ENCODE data around the gene PHF19. TPM values are rescaled to one million over a fixed set of nuclear protein-coding genes. Genes with fewer than 3 reads are reported as not detected.

Gene PHF19
- total RNA-seq, 4 donors from 2014 or later = 7.2 to 76.7 (median 20.6) TPM

- no peak for DNase-seq
These were observed 47.3 kb downstream of the PHF19 start for GRCh38 chr9:120829650-120830049.

DNA sequence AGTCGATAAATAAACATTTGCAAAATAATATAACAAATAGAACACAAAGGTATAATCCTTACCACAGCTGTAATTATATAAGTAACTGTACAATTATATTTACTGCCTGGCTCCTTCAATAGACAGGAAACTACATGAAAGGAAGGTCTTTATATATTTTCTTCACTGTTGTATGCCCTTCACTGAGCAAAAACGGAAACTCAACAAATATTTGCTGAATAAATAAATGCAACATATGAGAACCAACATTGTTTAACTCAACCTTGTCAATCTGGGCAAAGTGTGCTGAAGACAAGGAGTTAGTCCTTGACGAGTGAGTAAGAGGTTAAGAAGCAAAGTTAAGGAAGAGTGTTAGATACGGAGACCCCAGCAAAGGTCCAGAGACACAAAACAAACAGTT is 56.9 kb downstream of the PHF19 start:
- Histone ChIP-seq H3K36me3 (peaks cover 0 to 70% (median 0%) of the 10 kb centered on the region in 3 donors), H3K4me3 (no peak overlapping the region), H3K4me1 (no peaks in the 10 kb centered on the region), H3K27ac (no peak overlapping the region), H3K9me3 (no peaks in the 10 kb centered on the region), H3K27me3 (no peaks in the 10 kb centered on the region)
- TF ChIP-seq, protein P1, sequence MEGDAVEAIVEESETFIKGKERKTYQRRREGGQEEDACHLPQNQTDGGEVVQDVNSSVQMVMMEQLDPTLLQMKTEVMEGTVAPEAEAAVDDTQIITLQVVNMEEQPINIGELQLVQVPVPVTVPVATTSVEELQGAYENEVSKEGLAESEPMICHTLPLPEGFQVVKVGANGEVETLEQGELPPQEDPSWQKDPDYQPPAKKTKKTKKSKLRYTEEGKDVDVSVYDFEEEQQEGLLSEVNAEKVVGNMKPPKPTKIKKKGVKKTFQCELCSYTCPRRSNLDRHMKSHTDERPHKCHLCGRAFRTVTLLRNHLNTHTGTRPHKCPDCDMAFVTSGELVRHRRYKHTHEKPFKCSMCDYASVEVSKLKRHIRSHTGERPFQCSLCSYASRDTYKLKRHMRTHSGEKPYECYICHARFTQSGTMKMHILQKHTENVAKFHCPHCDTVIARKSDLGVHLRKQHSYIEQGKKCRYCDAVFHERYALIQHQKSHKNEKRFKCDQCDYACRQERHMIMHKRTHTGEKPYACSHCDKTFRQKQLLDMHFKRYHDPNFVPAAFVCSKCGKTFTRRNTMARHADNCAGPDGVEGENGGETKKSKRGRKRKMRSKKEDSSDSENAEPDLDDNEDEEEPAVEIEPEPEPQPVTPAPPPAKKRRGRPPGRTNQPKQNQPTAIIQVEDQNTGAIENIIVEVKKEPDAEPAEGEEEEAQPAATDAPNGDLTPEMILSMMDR (IDR thresholded peaks at IDR 0.05) = no peak
- TF ChIP-seq POLR2A (IDR thresholded peaks at IDR 0.05) = no peak
- no peak for DNase-seq

More at GRCh38 chr9:120829650-120830049, 47.3 kb downstream of the PHF19 start:
- Histone ChIP-seq H3K9me3 (no peaks in the 10 kb centered on the region), H3K27me3 (no peaks in the 10 kb centered on the region), H3K27ac (no peak overlapping the region), H3K36me3 (peaks cover 0 to 79% (median 0%) of the 10 kb centered on the region in 3 donors), H3K4me3 (no peak overlapping the region), H3K4me1 (no peaks in the 10 kb centered on the region)
- TF ChIP-seq POLR2A (IDR thresholded peaks at IDR 0.05) = no peak
- TF ChIP-seq, protein P1 (IDR thresholded peaks at IDR 0.05) = no peak

DNA sequence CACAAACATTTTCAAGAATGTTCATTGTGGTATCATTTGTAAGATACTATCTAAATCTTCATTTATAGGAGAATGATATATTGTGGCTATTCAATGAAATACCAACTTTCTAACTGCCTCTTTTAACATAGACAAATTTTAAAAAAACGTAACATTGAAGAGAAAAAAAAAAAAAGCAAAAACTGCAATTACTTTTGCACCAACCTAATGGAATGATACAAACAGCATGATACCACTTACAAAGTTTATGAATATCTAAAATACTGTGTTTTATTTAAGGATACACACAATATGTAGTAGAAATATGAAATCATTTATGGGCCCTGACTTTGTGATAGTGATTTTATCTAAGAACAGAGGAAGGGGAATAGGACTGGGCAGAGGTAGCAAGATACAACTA is 58.4 kb downstream of the PHF19 start:
- H3K36me3 ChIP-seq = peaks cover 0 to 55% (median 0%) of the 10 kb centered on the region in 3 donors
- TF ChIP-seq, protein P1 (IDR thresholded peaks at IDR 0.05) = no peak
- no peak for TF ChIP-seq POLR2A (IDR thresholded peaks at IDR 0.05)
- H3K9me3 ChIP-seq = no peaks in the 10 kb centered on the region

GRCh38 chr9:120815075-120815474 is 61.9 kb downstream of the PHF19 start:
- DNase-seq = no peak
- Histone ChIP-seq H3K9me3 (no peaks in the 10 kb centered on the region), H3K4me3 (no peak overlapping the region), H3K4me1 (no peaks in the 10 kb centered on the region), H3K36me3 (peaks cover 0 to 28% (median 0%) of the 10 kb centered on the region in 3 donors), H3K27ac (no peak overlapping the region), H3K27me3 (no peaks in the 10 kb centered on the region)
- TF ChIP-seq POLR2A (IDR thresholded peaks at IDR 0.05) = no peak
- TF ChIP-seq, protein P1 (IDR thresholded peaks at IDR 0.05) = no peak

More for the DNA sequence above, 58.4 kb downstream of the PHF19 start:
- H3K27me3 ChIP-seq = no peaks in the 10 kb centered on the region
- DNase-seq = no peak
- H3K4me1 ChIP-seq = no peaks in the 10 kb centered on the region
- H3K27ac ChIP-seq = no peak overlapping the region
- H3K4me3 ChIP-seq = no peak overlapping the region

GRCh38 chr9:120808931-120809330 is 68.1 kb downstream of the PHF19 start:
- no peaks in the 10 kb centered on the region for H3K27me3 ChIP-seq
- TF ChIP-seq, protein P1 (IDR thresholded peaks at IDR 0.05) = no peak
- TF ChIP-seq POLR2A (IDR thresholded peaks at IDR 0.05) = no peak
- peaks cover 0 to 14% (median 3%) of the 10 kb centered on the region in 4 donors for H3K9me3 ChIP-seq
- DNase-seq = no peak
- H3K4me1 ChIP-seq = no peaks in the 10 kb centered on the region
- H3K36me3 ChIP-seq = no peaks in the 10 kb centered on the region
- no peak overlapping the region for H3K27ac ChIP-seq
- H3K4me3 ChIP-seq = no peak overlapping the region

Data from Peyer's patch (tissue), 4 donors.